Measurements from ENCODE around the gene ENTREP1. TPM values are rescaled to one million over a fixed set of nuclear protein-coding genes. Genes with fewer than 3 reads are reported as not detected.

Gene ENTREP1
- total and polyA plus RNA-seq, 4 donors, result 0.07 to 0.33 (median 0.12) TPM

GRCh38 chr9:69357821-69358220 is 32.8 kb downstream of the ENTREP1 start:
- H3K9ac ChIP-seq (ENCODE audit: low read depth in 1 of 2, low read length in 2 of 2), result no peak overlapping the region
- no peaks in the 10 kb centered on the region for H3K4me1 ChIP-seq (ENCODE audit: control insufficient read depth in 4 of 4, insufficient read depth in 4 of 4, low read length in 3 of 4)
- TF ChIP-seq EGR1 (IDR thresholded peaks at IDR 0.05; ENCODE audit: low read depth in 2 of 2) (no peak), TAF1 (conservative IDR thresholded peaks at IDR 0.05) (no peak), REST (IDR thresholded peaks at IDR 0.05) (no peak), NR2F2 (IDR thresholded peaks at IDR 0.05) (no peak), RAD21 (IDR thresholded peaks at IDR 0.05) (no peak), HNF4A (conservative IDR thresholded peaks at IDR 0.05) (no peak)
- no peaks in the 10 kb centered on the region for H3K9me3 ChIP-seq (ENCODE audit: control insufficient read depth in 4 of 4, low read length in 3 of 4)
- no peak overlapping the region for H3K4me3 ChIP-seq (ENCODE audit: low read depth in 1 of 3, low read length in 3 of 3)
- WGBS, result 84% methylated on average over 4 of the region's 4 CpGs
- H3K27ac ChIP-seq (ENCODE audit: low read depth in 1 of 2, low read length in 2 of 2), result no peak overlapping the region
- no peaks in the 10 kb centered on the region for H3K36me3 ChIP-seq (ENCODE audit: control insufficient read depth in 4 of 4, insufficient read depth in 3 of 4, low read depth in 1 of 4, low read length in 3 of 4)
- no peaks in the 10 kb centered on the region for H3K27me3 ChIP-seq (ENCODE audit: control insufficient read depth in 4 of 4, insufficient read depth in 4 of 4, low read length in 3 of 4)
- DNase-seq (ENCODE audit: low spot score), result no peak

- Histone ChIP-seq H3K36me3 (ENCODE audit: control insufficient read depth in 4 of 4, insufficient read depth in 3 of 4, low read depth in 1 of 4, low read length in 3 of 4) (no peaks in the 10 kb centered on the region), H3K4me3 (ENCODE audit: low read depth in 1 of 3, low read length in 3 of 3) (no peak overlapping the region), H3K9ac (ENCODE audit: low read depth in 1 of 2, low read length in 2 of 2) (no peak overlapping the region), H3K4me1 (ENCODE audit: control insufficient read depth in 4 of 4, insufficient read depth in 4 of 4, low read length in 3 of 4) (no peaks in the 10 kb centered on the region), H3K9me3 (ENCODE audit: control insufficient read depth in 4 of 4, low read length in 3 of 4) (peaks cover 0 to 3% (median 0%) of the 10 kb centered on the region in 4 donors), H3K27ac (ENCODE audit: low read depth in 1 of 2, low read length in 2 of 2) (no peak overlapping the region), H3K27me3 (ENCODE audit: control insufficient read depth in 4 of 4, insufficient read depth in 4 of 4, low read length in 3 of 4) (no peaks in the 10 kb centered on the region)
- WGBS, result 16% methylated on average over 1 of the region's 1 CpG
- no peak for DNase-seq (ENCODE audit: low spot score)
- TF ChIP-seq TAF1 (conservative IDR thresholded peaks at IDR 0.05) (no peak), YY1 (IDR thresholded peaks at IDR 0.05) (no peak), FOXA1 (IDR thresholded peaks at IDR 0.05) (no peak), NR2F2 (IDR thresholded peaks at IDR 0.05) (no peak), FOXA2 (IDR thresholded peaks at IDR 0.05) (no peak), HNF4G (IDR thresholded peaks at IDR 0.05) (no peak)
- TF ChIP-seq, protein P1, sequence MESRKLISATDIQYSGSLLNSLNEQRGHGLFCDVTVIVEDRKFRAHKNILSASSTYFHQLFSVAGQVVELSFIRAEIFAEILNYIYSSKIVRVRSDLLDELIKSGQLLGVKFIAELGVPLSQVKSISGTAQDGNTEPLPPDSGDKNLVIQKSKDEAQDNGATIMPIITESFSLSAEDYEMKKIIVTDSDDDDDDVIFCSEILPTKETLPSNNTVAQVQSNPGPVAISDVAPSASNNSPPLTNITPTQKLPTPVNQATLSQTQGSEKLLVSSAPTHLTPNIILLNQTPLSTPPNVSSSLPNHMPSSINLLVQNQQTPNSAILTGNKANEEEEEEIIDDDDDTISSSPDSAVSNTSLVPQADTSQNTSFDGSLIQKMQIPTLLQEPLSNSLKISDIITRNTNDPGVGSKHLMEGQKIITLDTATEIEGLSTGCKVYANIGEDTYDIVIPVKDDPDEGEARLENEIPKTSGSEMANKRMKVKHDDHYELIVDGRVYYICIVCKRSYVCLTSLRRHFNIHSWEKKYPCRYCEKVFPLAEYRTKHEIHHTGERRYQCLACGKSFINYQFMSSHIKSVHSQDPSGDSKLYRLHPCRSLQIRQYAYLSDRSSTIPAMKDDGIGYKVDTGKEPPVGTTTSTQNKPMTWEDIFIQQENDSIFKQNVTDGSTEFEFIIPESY (IDR thresholded peaks at IDR 0.05), result no peak
Observed at GRCh38 chr9:69363191-69363590, 38.2 kb downstream of the ENTREP1 start.

DNA sequence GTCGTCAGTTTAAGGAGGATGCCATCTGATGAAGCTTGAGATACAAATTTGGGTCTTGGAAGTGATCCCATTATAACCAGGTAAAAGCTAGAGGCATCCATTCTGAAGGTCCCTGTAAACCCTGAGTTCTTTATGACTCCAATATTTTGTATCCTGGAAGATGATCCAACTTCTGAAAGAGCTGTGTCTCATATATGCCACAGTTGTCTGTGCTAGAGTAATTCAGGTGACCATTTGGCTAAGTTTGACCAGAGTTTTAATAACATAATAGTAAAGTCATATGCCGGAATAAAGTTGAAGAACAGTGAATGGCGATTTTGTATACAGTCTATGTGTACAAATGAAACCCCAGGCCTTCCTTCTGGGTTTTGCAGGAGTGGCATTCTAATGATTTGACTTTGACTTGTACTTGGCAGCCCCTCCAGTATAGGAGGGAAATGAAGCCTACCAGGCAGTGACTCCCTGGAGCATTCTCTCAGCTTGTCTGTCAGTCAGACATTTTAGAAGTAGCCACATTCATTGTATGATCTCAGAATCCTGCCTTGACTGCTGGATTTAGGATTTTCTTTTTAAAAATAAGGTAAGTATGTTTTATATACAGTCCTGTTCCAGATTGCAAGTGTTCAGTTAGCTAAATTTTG is 39.6 kb downstream of the ENTREP1 start:
- no peak for DNase-seq (ENCODE audit: low spot score)
- H3K9ac ChIP-seq (ENCODE audit: low read depth in 1 of 2, low read length in 2 of 2), result no peak overlapping the region
- peaks cover 0 to 3% (median 0%) of the 10 kb centered on the region in 4 donors for H3K9me3 ChIP-seq (ENCODE audit: control insufficient read depth in 4 of 4, low read length in 3 of 4)
- H3K4me3 ChIP-seq (ENCODE audit: low read depth in 1 of 3, low read length in 3 of 3), result no peak overlapping the region
- no peak overlapping the region for H3K27ac ChIP-seq (ENCODE audit: low read depth in 1 of 2, low read length in 2 of 2)
- TF ChIP-seq NR2F2 (IDR thresholded peaks at IDR 0.05), result no peak
- TF ChIP-seq ATF3 (IDR thresholded peaks at IDR 0.05), result no peak
- TF ChIP-seq, protein P1 (IDR thresholded peaks at IDR 0.05), result no peak
- TF ChIP-seq REST (IDR thresholded peaks at IDR 0.05), result no peak
- TF ChIP-seq FOXA2 (IDR thresholded peaks at IDR 0.05), result no peak
- WGBS, result 86% methylated on average over 3 of the region's 3 CpGs
- no peaks in the 10 kb centered on the region for H3K4me1 ChIP-seq (ENCODE audit: control insufficient read depth in 4 of 4, insufficient read depth in 4 of 4, low read length in 3 of 4)
- H3K27me3 ChIP-seq (ENCODE audit: control insufficient read depth in 4 of 4, insufficient read depth in 4 of 4, low read length in 3 of 4), result no peaks in the 10 kb centered on the region
- H3K36me3 ChIP-seq (ENCODE audit: control insufficient read depth in 4 of 4, insufficient read depth in 3 of 4, low read depth in 1 of 4, low read length in 3 of 4), result no peaks in the 10 kb centered on the region
